Loucy (cell line): ENCODE measurements around the gene ADARB2.

ENCODE experiments used
- EZH2phosphoT487 ChIP-seq: fragments of 200-600 bp; IDR thresholded peaks from 2 replicates; pipeline ENCODE4 v1.6.1; 2018; ENCODE audit warnings: antibody characterized with exemption, mild to moderate bottlenecking, moderate library complexity, borderline replicate concordance
- TF ChIP-seq, protein P1 (sequence below): fragments of 200-600 bp; sonication (generic); conservative IDR thresholded peaks from 2 replicates; pipeline ENCODE4 v1.5.1; 2014; ENCODE audit warnings: mild to moderate bottlenecking, antibody characterized with exemption, low read length

DNA sequence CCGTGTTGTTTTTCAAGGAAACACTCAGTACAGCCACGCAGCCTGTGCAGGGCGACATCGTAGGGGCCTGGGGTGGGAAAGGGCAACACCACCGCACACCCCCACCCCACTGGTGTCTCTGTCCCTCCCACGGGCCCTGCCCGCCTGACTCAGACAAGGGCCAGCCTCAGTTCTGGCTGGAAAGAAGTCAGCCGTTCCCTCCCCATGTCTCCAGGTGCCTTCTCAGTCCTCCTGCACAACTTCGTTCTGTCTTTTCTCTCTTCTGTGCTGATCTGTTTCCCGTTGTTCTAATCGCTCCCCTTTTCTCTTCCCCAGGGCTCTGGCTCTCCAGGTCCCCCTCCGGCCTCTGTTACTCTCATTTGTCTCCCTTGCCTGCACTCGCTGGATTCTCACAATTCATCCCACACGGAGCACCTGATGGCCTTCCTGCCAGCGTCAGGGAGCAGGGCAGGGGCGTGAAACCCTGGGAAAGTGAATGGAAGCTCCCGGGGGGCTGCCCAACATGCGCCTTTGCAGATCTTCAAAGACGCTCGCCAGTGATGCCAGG lies 583.4 kb downstream of the ADARB2 start:
- TF ChIP-seq, protein P1, sequence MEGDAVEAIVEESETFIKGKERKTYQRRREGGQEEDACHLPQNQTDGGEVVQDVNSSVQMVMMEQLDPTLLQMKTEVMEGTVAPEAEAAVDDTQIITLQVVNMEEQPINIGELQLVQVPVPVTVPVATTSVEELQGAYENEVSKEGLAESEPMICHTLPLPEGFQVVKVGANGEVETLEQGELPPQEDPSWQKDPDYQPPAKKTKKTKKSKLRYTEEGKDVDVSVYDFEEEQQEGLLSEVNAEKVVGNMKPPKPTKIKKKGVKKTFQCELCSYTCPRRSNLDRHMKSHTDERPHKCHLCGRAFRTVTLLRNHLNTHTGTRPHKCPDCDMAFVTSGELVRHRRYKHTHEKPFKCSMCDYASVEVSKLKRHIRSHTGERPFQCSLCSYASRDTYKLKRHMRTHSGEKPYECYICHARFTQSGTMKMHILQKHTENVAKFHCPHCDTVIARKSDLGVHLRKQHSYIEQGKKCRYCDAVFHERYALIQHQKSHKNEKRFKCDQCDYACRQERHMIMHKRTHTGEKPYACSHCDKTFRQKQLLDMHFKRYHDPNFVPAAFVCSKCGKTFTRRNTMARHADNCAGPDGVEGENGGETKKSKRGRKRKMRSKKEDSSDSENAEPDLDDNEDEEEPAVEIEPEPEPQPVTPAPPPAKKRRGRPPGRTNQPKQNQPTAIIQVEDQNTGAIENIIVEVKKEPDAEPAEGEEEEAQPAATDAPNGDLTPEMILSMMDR, result no peak
- TF ChIP-seq EZH2phosphoT487, result no peak
